GM19240 (cell line): ENCODE measurements around the gene SEC14L1.
"Not testable (repeated sequence)": the region's sequence is repeated elsewhere in the genome, so short reads cannot be mapped to it uniquely, and the experiment has no call there.

Experiments used
- DNase-seq: peaks from one replicate; pipeline ENCODE4 v3.0.0; 2011; ENCODE audit warnings: low spot score; ENCODE audit not compliant: insufficient read length

Gene SEC14L1

DNA sequence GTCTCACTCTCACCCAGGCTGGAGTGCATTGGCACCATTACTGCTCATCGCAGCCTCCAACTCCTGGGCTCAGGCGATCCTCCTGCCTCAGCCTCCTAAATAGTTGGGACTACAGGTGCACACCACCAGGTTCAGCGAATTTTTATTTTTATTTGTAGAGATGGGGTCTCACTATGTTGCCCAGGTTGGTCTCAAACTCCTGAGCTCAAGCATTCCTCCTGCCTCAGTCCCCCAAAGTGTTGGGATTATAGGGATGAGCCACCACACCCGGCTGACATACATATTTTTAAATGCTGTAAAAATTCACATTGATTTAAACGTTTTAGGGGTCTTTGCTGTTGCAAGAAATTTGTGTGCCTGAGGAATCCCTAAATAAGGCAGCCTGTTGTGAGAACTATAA is 24.8 kb upstream of the SEC14L1 start:
- no peak for DNase-seq

GRCh38 chr17:77116371-77116860 is 24.4 kb upstream of the SEC14L1 start:
- no peak for DNase-seq

GRCh38 chr17:77117415-77117814 is 23.4 kb upstream of the SEC14L1 start:
- DNase-seq: no peak

- DNase-seq: no peak
These were observed 22.4 kb upstream of the SEC14L1 start for GRCh38 chr17:77118251-77118928.

GRCh38 chr17:77119668-77120301 is 21.0 kb upstream of the SEC14L1 start:
- DNase-seq: no peak

- DNase-seq: no peak
These were observed 19.9 kb upstream of the SEC14L1 start for GRCh38 chr17:77120868-77121267.

DNA sequence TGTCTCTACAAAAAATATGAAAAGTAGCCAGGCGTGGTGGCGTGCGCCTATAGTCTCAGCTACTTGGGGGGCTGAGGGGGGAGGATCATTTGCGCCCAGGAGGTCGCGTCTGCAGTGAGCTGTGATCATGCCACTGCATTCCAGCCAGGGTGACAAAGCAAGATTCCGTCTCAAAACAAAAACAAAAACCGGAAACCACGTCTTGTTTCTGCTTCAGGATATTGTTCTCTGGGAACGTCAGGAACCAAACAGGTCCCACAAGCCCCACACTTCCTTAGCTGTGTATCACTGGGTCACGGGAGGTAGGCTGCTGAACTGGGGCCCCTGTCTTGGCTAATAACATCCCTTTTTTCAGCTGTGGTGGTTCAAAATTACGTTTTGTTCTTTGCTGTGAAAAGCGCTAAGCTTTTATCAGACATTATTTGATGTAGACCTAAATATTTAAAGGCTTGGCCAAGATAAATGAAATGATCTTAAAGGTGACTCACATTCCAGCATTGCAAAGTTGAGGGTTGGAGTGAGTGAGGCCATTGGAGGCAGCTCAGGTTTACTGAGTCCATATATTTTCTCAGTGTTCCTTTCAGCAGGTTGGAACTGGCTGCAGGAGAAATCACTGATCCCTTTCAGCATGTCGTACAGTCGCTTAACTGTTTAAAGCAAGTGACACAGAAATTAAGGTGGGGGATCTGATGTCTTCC is 16.4 kb upstream of the SEC14L1 start:
- no peak for DNase-seq

DNA sequence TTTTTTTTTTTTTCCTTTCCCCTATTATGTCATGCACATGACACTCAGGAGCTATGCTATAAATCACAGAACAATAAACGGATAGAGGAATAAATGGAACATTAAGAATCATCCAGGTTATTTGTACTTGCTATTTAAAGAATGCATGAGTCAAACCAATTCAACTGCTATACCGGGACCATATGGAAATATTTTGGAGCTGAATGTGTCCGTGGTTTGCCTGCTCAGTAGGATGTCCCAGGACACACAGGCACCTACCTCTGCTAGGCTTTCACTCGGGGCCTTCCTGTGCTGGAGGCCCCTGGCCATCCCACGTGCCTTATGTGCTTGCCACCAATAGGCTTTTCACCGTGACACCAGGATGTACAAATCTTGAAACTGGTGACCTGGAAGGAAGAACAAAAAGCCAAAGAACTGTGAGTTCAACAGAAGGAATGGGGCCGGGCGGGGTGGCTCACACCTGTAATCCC is 15.3 kb upstream of the SEC14L1 start:
- no peak for DNase-seq

DNA sequence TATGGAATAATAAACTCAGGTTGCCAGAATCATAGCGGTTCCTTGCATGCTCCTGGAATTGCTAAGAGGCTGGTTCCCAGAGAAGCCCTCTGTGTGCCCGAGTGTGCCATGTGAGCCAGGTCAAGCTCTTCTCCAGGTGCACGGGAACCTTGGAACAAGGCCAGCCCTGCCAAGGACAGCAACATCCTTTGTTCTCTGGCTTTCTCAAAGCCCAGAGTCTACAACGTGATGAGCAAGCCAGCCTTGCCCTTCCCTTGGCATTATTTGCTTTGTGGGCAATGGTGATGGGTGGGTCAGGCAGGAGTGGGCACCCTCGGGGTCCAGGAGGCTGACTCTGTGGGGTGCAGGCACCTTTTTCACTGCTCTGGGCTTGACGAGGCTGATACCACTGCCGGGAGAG is 14.2 kb upstream of the SEC14L1 start:
- DNase-seq: no peak

GRCh38 chr17:77127735-77128361 is 12.9 kb upstream of the SEC14L1 start:
- DNase-seq: no peak

DNA sequence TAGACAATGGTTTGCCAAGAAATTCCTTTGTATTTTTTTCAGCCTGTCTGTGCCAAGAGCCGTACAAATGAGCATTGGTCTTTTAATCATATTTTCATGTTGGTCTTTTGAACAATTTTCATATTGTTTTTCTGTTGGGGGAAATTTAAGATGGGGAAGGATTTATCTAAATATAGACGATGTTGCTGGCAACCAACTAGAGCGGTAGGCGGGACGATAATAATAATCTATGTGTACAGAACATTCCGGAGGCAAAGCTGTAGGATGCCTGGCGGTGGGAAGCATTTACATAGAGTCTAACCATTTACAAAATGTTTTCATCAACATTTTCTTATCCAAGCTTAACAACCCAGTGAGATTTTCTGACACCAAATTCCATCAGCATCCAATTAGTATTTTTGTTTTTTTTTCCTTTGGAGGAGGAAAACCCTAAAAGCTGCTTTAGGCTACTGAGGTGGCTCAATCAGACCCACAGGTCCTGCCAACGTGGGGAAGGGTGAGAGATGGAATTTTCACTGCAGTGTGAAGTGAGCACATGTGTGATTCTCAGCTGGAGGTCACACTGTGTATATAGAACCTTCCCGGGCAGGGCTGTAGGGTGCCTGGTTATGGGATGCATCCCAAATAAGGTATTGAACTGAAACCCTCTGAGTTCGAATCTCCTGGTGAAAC is 11.7 kb upstream of the SEC14L1 start:
- DNase-seq: no peak

- DNase-seq: no peak
These were observed 11.0 kb upstream of the SEC14L1 start for GRCh38 chr17:77129568-77130301.

GRCh38 chr17:77130525-77130924 is 10.2 kb upstream of the SEC14L1 start:
- no peak for DNase-seq

- no peak for DNase-seq
These were observed 8.9 kb upstream of the SEC14L1 start for GRCh38 chr17:77131904-77132303.

- no peak for DNase-seq
These were observed 8.2 kb upstream of the SEC14L1 start for GRCh38 chr17:77132411-77133086.

DNA sequence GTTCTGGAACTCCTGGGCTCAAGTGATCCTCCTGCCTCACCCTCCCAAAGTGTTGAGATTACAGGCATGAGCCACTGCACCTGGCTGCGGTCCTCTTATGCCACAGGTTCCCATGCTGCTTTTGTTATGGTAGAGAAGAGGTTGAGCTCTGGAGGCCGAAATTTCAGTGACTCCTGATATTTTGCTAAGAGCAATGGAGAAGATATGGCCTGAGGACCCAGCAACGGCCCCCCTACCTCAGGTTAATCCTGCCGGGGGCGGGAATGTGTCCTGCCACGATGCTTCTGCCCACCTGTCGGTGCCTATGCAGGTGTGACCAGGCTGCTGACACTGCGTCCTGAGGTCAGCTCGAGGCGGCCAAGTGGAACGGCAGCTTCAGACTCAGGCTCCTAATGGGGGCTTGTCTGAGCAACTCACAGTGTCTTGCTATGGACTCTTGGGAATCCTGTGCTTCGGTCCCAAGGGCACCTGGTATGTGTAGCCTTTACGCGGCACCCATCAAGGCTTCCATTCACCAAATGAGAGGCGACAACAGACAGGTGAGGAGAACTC is 7.6 kb upstream of the SEC14L1 start:
- no peak for DNase-seq

GRCh38 chr17:77136420-77136767 is 4.4 kb upstream of the SEC14L1 start:
- DNase-seq: no peak

GRCh38 chr17:77137111-77137510 is 3.7 kb upstream of the SEC14L1 start:
- no peak for DNase-seq

DNA sequence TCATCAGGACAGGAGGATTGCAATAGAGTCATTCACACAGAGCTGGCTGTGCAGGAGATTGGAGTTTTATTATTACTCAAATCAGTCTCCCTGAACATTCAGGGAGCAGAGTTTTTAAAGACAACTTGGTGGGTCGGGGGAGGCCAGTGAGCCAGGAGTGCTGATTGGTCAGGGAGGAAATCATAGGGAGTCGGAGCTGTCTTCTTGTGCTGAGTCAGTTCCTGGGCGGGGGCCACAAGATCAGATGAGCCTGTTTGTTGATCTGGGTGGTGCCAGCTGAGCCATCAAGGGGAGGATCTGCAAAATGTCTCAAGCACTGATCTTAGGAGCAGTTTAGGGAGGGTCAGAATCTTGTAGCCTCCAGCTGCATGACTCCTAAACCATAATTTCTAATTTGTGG is 2.9 kb upstream of the SEC14L1 start:
- DNase-seq: not testable (repeated sequence)
